ENCODE results near the gene CDK14. TPM values are rescaled to one million over a fixed set of nuclear protein-coding genes. Genes with fewer than 3 reads are reported as not detected.

CDK14 gene
- polyA plus RNA-seq, 1 donor from 2014 or later: 25.1 TPM

DNA sequence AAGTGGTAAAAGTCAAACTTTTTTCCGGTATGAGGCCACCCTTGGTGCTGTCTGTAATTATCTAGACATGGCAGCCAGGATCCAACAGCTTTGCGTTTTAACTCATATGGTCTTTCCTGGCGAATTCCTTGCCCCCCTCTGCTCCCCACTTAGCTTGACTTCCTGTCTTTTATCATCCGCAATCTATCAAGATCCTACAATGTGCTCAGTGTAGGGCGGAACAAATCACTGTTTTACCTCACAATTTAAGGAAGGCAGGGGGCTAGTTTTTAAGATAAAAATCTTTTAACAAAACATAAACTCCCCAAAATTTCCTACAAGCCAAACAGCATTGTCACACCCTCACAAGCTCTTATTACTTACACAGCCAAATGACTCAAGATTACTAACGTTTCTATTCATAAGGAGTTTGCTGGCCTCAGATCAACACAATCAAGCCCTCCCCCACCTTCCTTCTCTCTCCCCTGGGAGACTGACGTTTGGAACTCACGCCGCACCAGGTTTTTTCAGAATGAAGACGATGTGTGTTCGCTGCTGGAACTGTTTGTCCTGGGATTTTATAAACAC lies 1.3 kb upstream of the CDK14 start:
- Histone ChIP-seq H3K4me2 (ENCODE audit: low read length) (no peak overlapping the region), H3K4me3 (ENCODE audit: low read length) (peak overlapping the region; percentile 90), H3K27ac (ENCODE audit: low read length) (no peak overlapping the region), H3K79me2 (replicated peaks; ENCODE audit: insufficient read depth, low read length) (peaks cover 16% of the 10 kb centered on the region), H4K20me1 (ENCODE audit: insufficient read depth) (no peaks in the 10 kb centered on the region), H3K9ac (ENCODE audit: low read length) (no peak overlapping the region), H3F3A (ENCODE audit: insufficient read depth, low read length, poor library complexity, severe bottlenecking) (no peaks in the 10 kb centered on the region), H3K9me2 (ENCODE audit: insufficient read depth, low read length) (no peaks in the 10 kb centered on the region), H2AFZ (ENCODE audit: low read depth, low read length) (no peak overlapping the region), H3K9me3 (ENCODE audit: low read length) (no peaks in the 10 kb centered on the region), H3K36me3 (ENCODE audit: insufficient read depth, low read length) (no peaks in the 10 kb centered on the region), H3K27me3 (ENCODE audit: insufficient read depth, low read depth, low read length) (no peaks in the 10 kb centered on the region)
- TF ChIP-seq POLR2AphosphoS5 (IDR thresholded peaks at IDR 0.05): no peak
- TF ChIP-seq RAD21 (conservative IDR thresholded peaks at IDR 0.05): no peak
- TF ChIP-seq, protein P1, sequence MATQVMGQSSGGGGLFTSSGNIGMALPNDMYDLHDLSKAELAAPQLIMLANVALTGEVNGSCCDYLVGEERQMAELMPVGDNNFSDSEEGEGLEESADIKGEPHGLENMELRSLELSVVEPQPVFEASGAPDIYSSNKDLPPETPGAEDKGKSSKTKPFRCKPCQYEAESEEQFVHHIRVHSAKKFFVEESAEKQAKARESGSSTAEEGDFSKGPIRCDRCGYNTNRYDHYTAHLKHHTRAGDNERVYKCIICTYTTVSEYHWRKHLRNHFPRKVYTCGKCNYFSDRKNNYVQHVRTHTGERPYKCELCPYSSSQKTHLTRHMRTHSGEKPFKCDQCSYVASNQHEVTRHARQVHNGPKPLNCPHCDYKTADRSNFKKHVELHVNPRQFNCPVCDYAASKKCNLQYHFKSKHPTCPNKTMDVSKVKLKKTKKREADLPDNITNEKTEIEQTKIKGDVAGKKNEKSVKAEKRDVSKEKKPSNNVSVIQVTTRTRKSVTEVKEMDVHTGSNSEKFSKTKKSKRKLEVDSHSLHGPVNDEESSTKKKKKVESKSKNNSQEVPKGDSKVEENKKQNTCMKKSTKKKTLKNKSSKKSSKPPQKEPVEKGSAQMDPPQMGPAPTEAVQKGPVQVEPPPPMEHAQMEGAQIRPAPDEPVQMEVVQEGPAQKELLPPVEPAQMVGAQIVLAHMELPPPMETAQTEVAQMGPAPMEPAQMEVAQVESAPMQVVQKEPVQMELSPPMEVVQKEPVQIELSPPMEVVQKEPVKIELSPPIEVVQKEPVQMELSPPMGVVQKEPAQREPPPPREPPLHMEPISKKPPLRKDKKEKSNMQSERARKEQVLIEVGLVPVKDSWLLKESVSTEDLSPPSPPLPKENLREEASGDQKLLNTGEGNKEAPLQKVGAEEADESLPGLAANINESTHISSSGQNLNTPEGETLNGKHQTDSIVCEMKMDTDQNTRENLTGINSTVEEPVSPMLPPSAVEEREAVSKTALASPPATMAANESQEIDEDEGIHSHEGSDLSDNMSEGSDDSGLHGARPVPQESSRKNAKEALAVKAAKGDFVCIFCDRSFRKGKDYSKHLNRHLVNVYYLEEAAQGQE (IDR thresholded peaks at IDR 0.05; ENCODE audit: borderline replicate concordance): no peak
- TF ChIP-seq MXI1 (conservative IDR thresholded peaks at IDR 0.05; ENCODE audit: poor library complexity, severe bottlenecking): no peak
- no peak for TF ChIP-seq TAF1 (IDR thresholded peaks at IDR 0.05; ENCODE audit: low read depth)
- TF ChIP-seq EZH2 (IDR thresholded peaks at IDR 0.05; ENCODE audit: borderline replicate concordance, insufficient read depth, low read length, poor library complexity, severe bottlenecking): no peak
- TF ChIP-seq EP300 (conservative IDR thresholded peaks at IDR 0.05; ENCODE audit: poor library complexity, severe bottlenecking): no peak
- no peak for TF ChIP-seq SMC3 (conservative IDR thresholded peaks at IDR 0.05; ENCODE audit: poor library complexity)
- TF ChIP-seq, protein P2, sequence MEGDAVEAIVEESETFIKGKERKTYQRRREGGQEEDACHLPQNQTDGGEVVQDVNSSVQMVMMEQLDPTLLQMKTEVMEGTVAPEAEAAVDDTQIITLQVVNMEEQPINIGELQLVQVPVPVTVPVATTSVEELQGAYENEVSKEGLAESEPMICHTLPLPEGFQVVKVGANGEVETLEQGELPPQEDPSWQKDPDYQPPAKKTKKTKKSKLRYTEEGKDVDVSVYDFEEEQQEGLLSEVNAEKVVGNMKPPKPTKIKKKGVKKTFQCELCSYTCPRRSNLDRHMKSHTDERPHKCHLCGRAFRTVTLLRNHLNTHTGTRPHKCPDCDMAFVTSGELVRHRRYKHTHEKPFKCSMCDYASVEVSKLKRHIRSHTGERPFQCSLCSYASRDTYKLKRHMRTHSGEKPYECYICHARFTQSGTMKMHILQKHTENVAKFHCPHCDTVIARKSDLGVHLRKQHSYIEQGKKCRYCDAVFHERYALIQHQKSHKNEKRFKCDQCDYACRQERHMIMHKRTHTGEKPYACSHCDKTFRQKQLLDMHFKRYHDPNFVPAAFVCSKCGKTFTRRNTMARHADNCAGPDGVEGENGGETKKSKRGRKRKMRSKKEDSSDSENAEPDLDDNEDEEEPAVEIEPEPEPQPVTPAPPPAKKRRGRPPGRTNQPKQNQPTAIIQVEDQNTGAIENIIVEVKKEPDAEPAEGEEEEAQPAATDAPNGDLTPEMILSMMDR (IDR thresholded peaks at IDR 0.05; ENCODE audit: poor library complexity, severe bottlenecking): no peak

DNA sequence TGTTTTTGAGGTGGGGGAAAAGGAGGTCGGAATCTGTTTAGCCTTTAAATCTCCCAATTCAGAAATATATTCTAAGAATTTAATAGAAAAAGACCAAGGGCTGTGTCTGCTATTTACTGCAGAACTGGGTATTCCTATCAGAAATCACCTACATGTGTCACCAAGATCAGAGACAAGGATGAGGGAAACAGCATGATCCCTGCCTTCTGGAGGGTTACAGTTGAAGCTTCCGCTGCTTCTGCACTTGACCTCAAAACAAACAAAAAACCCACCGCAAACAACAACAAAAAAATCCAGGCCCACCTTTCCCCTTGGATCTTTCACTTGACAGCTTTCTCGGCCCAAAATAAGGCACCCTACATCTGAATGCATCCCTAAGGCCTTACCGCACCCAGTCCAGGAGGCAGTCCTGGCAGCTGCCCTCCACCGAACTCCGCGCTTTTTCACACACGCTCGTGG lies 750 bp upstream of the CDK14 start:
- no peak overlapping the region for H3K4me2 ChIP-seq (ENCODE audit: low read length)
- peaks cover 22% of the 10 kb centered on the region for H3K79me2 ChIP-seq (replicated peaks; ENCODE audit: insufficient read depth, low read length)
- H3K36me3 ChIP-seq (ENCODE audit: insufficient read depth, low read length): no peaks in the 10 kb centered on the region
- no peak for TF ChIP-seq MXI1 (conservative IDR thresholded peaks at IDR 0.05; ENCODE audit: poor library complexity, severe bottlenecking)
- TF ChIP-seq TAF1 (IDR thresholded peaks at IDR 0.05; ENCODE audit: low read depth): no peak
- TF ChIP-seq RAD21 (conservative IDR thresholded peaks at IDR 0.05): no peak
- no peak for TF ChIP-seq POLR2AphosphoS5 (IDR thresholded peaks at IDR 0.05)
- TF ChIP-seq EP300 (conservative IDR thresholded peaks at IDR 0.05; ENCODE audit: poor library complexity, severe bottlenecking): no peak
- TF ChIP-seq, protein P1 (IDR thresholded peaks at IDR 0.05; ENCODE audit: borderline replicate concordance): no peak
- no peak for TF ChIP-seq SMC3 (conservative IDR thresholded peaks at IDR 0.05; ENCODE audit: poor library complexity)
- TF ChIP-seq EZH2 (IDR thresholded peaks at IDR 0.05; ENCODE audit: borderline replicate concordance, insufficient read depth, low read length, poor library complexity, severe bottlenecking): no peak
- TF ChIP-seq, protein P2 (IDR thresholded peaks at IDR 0.05; ENCODE audit: poor library complexity, severe bottlenecking): no peak
- peak overlapping the region; percentile 62 for H3K9ac ChIP-seq (ENCODE audit: low read length)
- no peaks in the 10 kb centered on the region for H3K27me3 ChIP-seq (ENCODE audit: insufficient read depth, low read depth, low read length)
- H2AFZ ChIP-seq (ENCODE audit: low read depth, low read length): no peak overlapping the region
- no peaks in the 10 kb centered on the region for H3K9me3 ChIP-seq (ENCODE audit: low read length)
- H3F3A ChIP-seq (ENCODE audit: insufficient read depth, low read length, poor library complexity, severe bottlenecking): no peaks in the 10 kb centered on the region
- peak overlapping the region; percentile 90 for H3K4me3 ChIP-seq (ENCODE audit: low read length)
- H3K27ac ChIP-seq (ENCODE audit: low read length): no peak overlapping the region
- H3K9me2 ChIP-seq (ENCODE audit: insufficient read depth, low read length): no peaks in the 10 kb centered on the region
- H4K20me1 ChIP-seq (ENCODE audit: insufficient read depth): no peaks in the 10 kb centered on the region
